Kidney (tissue), 22 donors: Measurements from ENCODE around the gene NUDCD3. TPM values are rescaled to one million over a fixed set of nuclear protein-coding genes. Genes with fewer than 3 reads are reported as not detected.

Experiments used
- DNase-seq, 5 donors: peaks; one replicate each; pipeline ENCODE4 v3.0.0-alpha.2; 2013 to 2020
- FAIRE-seq: peaks from 2 replicates; lab custom pipeline; 2012; peaks lifted over from hg19 to GRCh38; lab: Jason Lieb, UNC
- H3K27ac ChIP-seq, 2 donors: one replicate each; pipeline ENCODE4 v1.7.0; 2013; ENCODE audit warnings: low read depth in 2 of 2, low read length in 2 of 2, inconsistent platforms in 1 of 2
- H3K27me3 ChIP-seq: one replicate; pipeline ENCODE4 v1.7.1; 2013; ENCODE audit warnings: low read length, inconsistent platforms; ENCODE audit not compliant: control insufficient read depth, insufficient read depth
- H3K36me3 ChIP-seq, 3 donors: one replicate each; pipeline versions ENCODE4 v1.7.0 to v1.7.1; 2013; ENCODE audit warnings: low read length in 3 of 3, control low read depth in 1 of 3, inconsistent platforms in 1 of 3; ENCODE audit not compliant: insufficient read depth in 3 of 3, control insufficient read depth in 2 of 3
- H3K4me1 ChIP-seq, 3 donors: one replicate each; pipeline versions ENCODE4 v1.7.0 to v1.7.1; 2013; ENCODE audit warnings: low read length in 3 of 3, inconsistent platforms in 1 of 3, low read depth in 1 of 3; ENCODE audit not compliant: control insufficient read depth in 2 of 3, insufficient read depth in 2 of 3
- H3K4me3 ChIP-seq, 3 donors: one replicate each; pipeline versions ENCODE4 v1.7.0 to v1.8.1; 2013; ENCODE audit warnings: low read length in 3 of 3, control low read depth in 1 of 3, inconsistent platforms in 1 of 3
- H3K9ac ChIP-seq, 3 donors: one replicate each; pipeline versions ENCODE4 v1.7.0 to v1.7.1; 2013; ENCODE audit warnings: low read length in 3 of 3, control low read depth in 1 of 3, inconsistent platforms in 1 of 3
- H3K9me3 ChIP-seq, 3 donors: one replicate each; pipeline versions ENCODE4 v1.7.0 to v1.7.1; 2013; ENCODE audit warnings: low read length in 3 of 3, control low read depth in 1 of 3, inconsistent platforms in 1 of 3; ENCODE audit not compliant: control insufficient read depth in 2 of 3, insufficient read depth in 1 of 3
- CTCF ChIP-seq: IDR thresholded peaks from 3 replicates; pipeline ENCODE4 v1.5.1; 2012; ENCODE audit warnings: mild to moderate bottlenecking, moderate library complexity, borderline replicate concordance; ENCODE audit not compliant: insufficient read depth; ENCODE audit errors: extremely low read depth
- intact Hi-C: fragments of 100-400 bp; cut with DNase I; formaldehyde crosslinking; loops from one replicate; pipeline ENCODE4 v1.11.1; 2022
- long read RNA-seq, 10 donors: library from polyadenylated mRNA in 1 of 10; unstranded in 1 of 10; transcript quantifications; one replicate each; pipeline ENCODE4 v2.0.0 and lab custom pipeline, GENCODE V29; 2021 to 2026
- polyA plus RNA-seq: library from polyadenylated mRNA; stranded (reverse); fragments of 350-450 nt; fragmentation: Illumina TruSeq; extraction: RNeasy Lipid Tissue Mini Kit (QIAGEN cat#74804); gene quantifications from one replicate; pipeline ENCODE4 v1.2.3, GENCODE V29; 2014; ENCODE audit warnings: low read depth, low replicate concordance; ENCODE audit not compliant: insufficient read depth
- total RNA-seq: library from RNA; stranded (reverse); fragmentation: NEBNext Ultra II Directional; extraction: Animal tissue kit (Norgen Biotek cat#: 25700); gene quantifications from one replicate; pipeline ENCODE4 v1.2.1, GENCODE V29; 2021
- donor health status: control.
- donor health status: control.
- donor health status: control.
- donor health status: control.
- donor health status: control.
- donor health status: DM: yes; HTN: yes; CAD: no.
- donor health status: Normal renal cell carcinoma (clear cell type).

Gene NUDCD3
- total RNA-seq, result 97.7 TPM
- polyA plus RNA-seq, result 37.9 TPM
- long read RNA-seq, donor 1, full-length matches to known transcripts, result 6 of 888 reads
- long read RNA-seq, donor 1, partial matches to known transcripts, result 882 of 888 reads
- long read RNA-seq, donor 1, other reads (novel, unspliced or antisense), result 0 of 888 reads
- long read RNA-seq, donor 2, full-length matches to known transcripts, result 11 of 11 reads
- long read RNA-seq, donor 2, partial matches to known transcripts, result 0 of 11 reads
- long read RNA-seq, donor 2, other reads (novel, unspliced or antisense), result 0 of 11 reads
- long read RNA-seq, donor 3, full-length matches to known transcripts, result 10 of 10 reads
- long read RNA-seq, donor 3, partial matches to known transcripts, result 0 of 10 reads
- long read RNA-seq, donor 3, other reads (novel, unspliced or antisense), result 0 of 10 reads
- long read RNA-seq, donor 4, full-length matches to known transcripts, result 11 of 11 reads
- long read RNA-seq, donor 4, partial matches to known transcripts, result 0 of 11 reads
- long read RNA-seq, donor 4, other reads (novel, unspliced or antisense), result 0 of 11 reads
- long read RNA-seq, donor 5, full-length matches to known transcripts, result 1 of 1 reads
- long read RNA-seq, donor 5, partial matches to known transcripts, result 0 of 1 reads
- long read RNA-seq, donor 5, other reads (novel, unspliced or antisense), result 0 of 1 reads
- long read RNA-seq, donor 6, partial matches to known transcripts, result 5 of 24 reads
- long read RNA-seq, donor 6, other reads (novel, unspliced or antisense), result 19 of 24 reads
- long read RNA-seq, donor 7, full-length matches to known transcripts, result 41 of 71 reads
- long read RNA-seq, donor 7, partial matches to known transcripts, result 20 of 71 reads
- long read RNA-seq, donor 7, other reads (novel, unspliced or antisense), result 10 of 71 reads
- long read RNA-seq, donor 8, full-length matches to known transcripts, result 4 of 4 reads
- long read RNA-seq, donor 8, partial matches to known transcripts, result 0 of 4 reads
- long read RNA-seq, donor 8, other reads (novel, unspliced or antisense), result 0 of 4 reads
- long read RNA-seq, donor 9, full-length matches to known transcripts, result 4 of 4 reads
- long read RNA-seq, donor 9, partial matches to known transcripts, result 0 of 4 reads
- long read RNA-seq, donor 9, other reads (novel, unspliced or antisense), result 0 of 4 reads
- long read RNA-seq, donor 10, full-length matches to known transcripts, result 9 of 20 reads
- long read RNA-seq, donor 10, partial matches to known transcripts, result 11 of 20 reads
- long read RNA-seq, donor 10, other reads (novel, unspliced or antisense), result 0 of 20 reads

GRCh38 chr7:44490351-44491200, at the start of gene NUDCD3:
NUDCD3 (minus strand) TSS chr7:44490658; CDS start chr7:44490600, 58 bp downstream.
- Histone ChIP-seq H3K27ac (peak within 1 kb of the TSS; percentile 95 to 96), H3K9me3 (no peaks in the 10 kb centered on the region), H3K4me3 (peak within 1 kb of the TSS; percentile 74 to 95 (median 84)), H3K9ac (peak within 1 kb of the TSS; percentile 77 to 92 (median 88)), H3K27me3 (no peaks in the 10 kb centered on the region), H3K4me1 (peaks cover 3 to 29% (median 10%) of the 10 kb centered on the region in 3 donors), H3K36me3 (no peaks in the 10 kb centered on the region)
- no peak for FAIRE-seq
- no peak for TF ChIP-seq CTCF
- DNase-seq, result peak; percentile 87 to 96 (median 92)
- intact Hi-C loops, result no loop called here

- H3K27ac ChIP-seq, result no peak overlapping the region
- no peak overlapping the region for H3K9ac ChIP-seq
- H3K4me3 ChIP-seq, result no peak overlapping the region
- FAIRE-seq (no peak), DNase-seq (no peak)
- intact Hi-C loops, result no loop called here
- no peaks in the 10 kb centered on the region for H3K36me3 ChIP-seq
- H3K27me3 ChIP-seq, result no peaks in the 10 kb centered on the region
- no peaks in the 10 kb centered on the region for H3K9me3 ChIP-seq
- TF ChIP-seq CTCF, result no peak
- H3K4me1 ChIP-seq, result no peaks in the 10 kb centered on the region
Observed at GRCh38 chr7:44539669-44540506, 49.4 kb upstream of the NUDCD3 start.
